Left ventricle myocardium inferior (tissue), 1 donor: ENCODE measurements around the gene CNNM2. TPM values are rescaled to one million over a fixed set of nuclear protein-coding genes. Genes with fewer than 3 reads are reported as not detected.
"Not testable (repeated sequence)": the region's sequence is repeated elsewhere in the genome, so short reads cannot be mapped to it uniquely, and the experiment has no call there.

ENCODE experiments used
- DNase-seq: peaks from one replicate; pipeline ENCODE4 v3.0.0-alpha.2; 2020
- H3K27ac ChIP-seq: fragments of 200-600 bp; replicated peaks from 2 replicates; pipeline ENCODE4 v1.8.0; 2021
- H3K27me3 ChIP-seq: fragments of 200-600 bp; 2 replicates; pipeline ENCODE4 v1.8.0; 2021; ENCODE audit warnings: low read depth
- H3K36me3 ChIP-seq: fragments of 200-600 bp; 2 replicates; pipeline ENCODE4 v1.8.0; 2021
- H3K4me1 ChIP-seq: fragments of 200-600 bp; 2 replicates; pipeline ENCODE4 v1.8.0; 2021
- H3K4me3 ChIP-seq: fragments of 200-600 bp; 2 replicates; pipeline ENCODE4 v1.8.0; 2021; ENCODE audit warnings: mild to moderate bottlenecking, moderate library complexity
- H3K9me3 ChIP-seq: fragments of 200-600 bp; replicated peaks from 2 replicates; pipeline ENCODE4 v1.8.0; 2021
- CTCF ChIP-seq: fragments of 200-600 bp; IDR thresholded peaks from 2 replicates; pipeline ENCODE4 v1.8.0; 2021; ENCODE audit warnings: antibody characterized with exemption, mild to moderate bottlenecking, borderline replicate concordance
- intact Hi-C: fragments of 100-400 bp; cut with micrococcal nuclease; formaldehyde crosslinking; loops from one replicate; pipeline ENCODE4 v1.11.0; 2022
- total RNA-seq: library from RNA; stranded (reverse); fragmentation: NEBNext Ultra II Directional; extraction: Animal tissue kit (Norgen Biotek cat#: 25700); gene quantifications from one replicate; pipeline ENCODE4 v1.2.1, GENCODE V29; 2021
- donor health status: DM: no; HTN: yes; CAD: no; lungs with severe emphysema.

The CNNM2 gene
- total RNA-seq, 1 donor from 2014 or later, result 3.3 TPM

- Histone ChIP-seq H3K36me3 (peaks cover 14% of the 10 kb centered on the region), H3K27me3 (no peaks in the 10 kb centered on the region), H3K9me3 (no peaks in the 10 kb centered on the region), H3K4me3 (no peak overlapping the region), H3K4me1 (peaks cover 20% of the 10 kb centered on the region), H3K27ac (no peak overlapping the region)
- intact Hi-C loops, result no loop called here
- TF ChIP-seq CTCF, result no peak
- DNase-seq, result no peak
Measured at GRCh38 chr10:102926842-102927241, 8.7 kb downstream of the CNNM2 start.

GRCh38 chr10:102927311-102928010, 9.4 kb downstream of the CNNM2 start:
- Histone ChIP-seq H3K9me3 (no peaks in the 10 kb centered on the region), H3K27me3 (no peaks in the 10 kb centered on the region), H3K27ac (no peak overlapping the region), H3K4me3 (no peak overlapping the region), H3K36me3 (peaks cover 14% of the 10 kb centered on the region), H3K4me1 (peaks cover 15% of the 10 kb centered on the region)
- no peak for TF ChIP-seq CTCF
- DNase-seq, result no peak
- intact Hi-C loops, result no loop called here

DNA sequence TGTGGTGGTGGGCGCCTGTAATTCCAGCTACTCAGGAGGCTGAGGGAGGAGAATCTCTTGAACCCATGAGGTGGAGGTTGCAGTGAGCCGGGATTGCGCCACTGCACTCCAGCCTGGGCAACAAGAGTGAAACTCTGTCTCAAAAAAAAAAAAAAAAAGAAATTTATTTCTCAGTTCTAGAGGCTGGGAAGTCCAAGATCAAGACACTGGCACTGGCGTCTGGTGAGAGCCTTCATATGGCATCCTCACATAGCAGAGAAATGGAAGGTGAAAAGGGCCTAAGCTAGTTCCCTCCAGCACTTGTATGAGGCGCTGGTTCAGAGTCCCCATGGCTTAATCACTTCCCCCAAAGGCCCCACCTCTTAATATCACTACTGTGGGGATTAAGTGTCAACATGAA, 10.3 kb downstream of the CNNM2 start:
- H3K27me3 ChIP-seq, H3K4me1 ChIP-seq, DNase-seq, H3K9me3 ChIP-seq, intact Hi-C loops, H3K4me3 ChIP-seq, H3K27ac ChIP-seq: not testable (repeated sequence)
- H3K36me3 ChIP-seq, result peaks cover 14% of the 10 kb centered on the region

DNA sequence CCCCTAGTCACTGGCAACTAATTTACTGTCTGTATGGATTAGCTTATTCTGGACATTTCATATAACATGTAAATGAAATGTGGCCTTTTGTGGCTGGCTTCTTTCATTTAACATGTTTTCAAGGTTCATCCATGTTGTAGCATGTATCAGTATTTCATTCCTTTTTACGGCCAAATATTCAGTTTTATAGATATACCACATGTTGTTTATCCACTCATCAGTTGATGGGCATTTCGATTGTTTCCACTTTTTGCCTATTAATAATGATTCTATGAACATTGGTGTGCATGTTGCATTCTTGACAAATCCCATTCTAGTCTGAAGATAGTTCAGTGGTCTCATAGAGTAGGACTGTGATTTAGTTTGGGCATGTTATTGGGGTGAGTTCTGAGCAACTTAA, 12.6 kb downstream of the CNNM2 start:
- Histone ChIP-seq H3K36me3 (peaks cover 14% of the 10 kb centered on the region), H3K4me3 (no peak overlapping the region), H3K27me3 (no peaks in the 10 kb centered on the region), H3K4me1 (no peaks in the 10 kb centered on the region), H3K27ac (no peak overlapping the region), H3K9me3 (no peaks in the 10 kb centered on the region)
- TF ChIP-seq CTCF, result no peak
- intact Hi-C loops, result no loop called here
- DNase-seq, result no peak

- Histone ChIP-seq H3K9me3 (no peaks in the 10 kb centered on the region), H3K27ac (no peak overlapping the region), H3K4me1 (no peaks in the 10 kb centered on the region), H3K4me3 (no peak overlapping the region), H3K36me3 (peaks cover 14% of the 10 kb centered on the region), H3K27me3 (no peaks in the 10 kb centered on the region)
- no peak for TF ChIP-seq CTCF
- no peak for DNase-seq
- intact Hi-C loops, result no loop called here
Measured at GRCh38 chr10:102931643-102932042, 13.5 kb downstream of the CNNM2 start.

- Histone ChIP-seq H3K36me3 (peaks cover 4% of the 10 kb centered on the region), H3K4me1 (no peaks in the 10 kb centered on the region), H3K27ac (no peak overlapping the region), H3K9me3 (no peaks in the 10 kb centered on the region), H3K27me3 (no peaks in the 10 kb centered on the region), H3K4me3 (no peak overlapping the region)
- no peak for TF ChIP-seq CTCF
- DNase-seq, result no peak
- intact Hi-C loops, result no loop called here
Measured at GRCh38 chr10:102935505-102935904, 17.4 kb downstream of the CNNM2 start.
